ENCODE measurements around the gene WIPF2.
A peak's percentile ranks its signal among the peaks of the same experiment; 100 is the strongest.

Gene WIPF2

GRCh38 chr17:40315678-40316570, 96.8 kb downstream of the WIPF2 start:
- TF ChIP-seq ZNF112 (tag by site-specific recombination; IDR thresholded peaks at IDR 0.05), result no peak
- no peak for TF ChIP-seq ELK4 (IDR thresholded peaks at IDR 0.05; ENCODE audit: borderline replicate concordance, low read depth, low read length)
- TF ChIP-seq RBAK (tag by site-specific recombination; IDR thresholded peaks at IDR 0.05), result no peak
- TF ChIP-seq ZNF132 (tag by site-specific recombination; IDR thresholded peaks at IDR 0.05; ENCODE audit: borderline replicate concordance), result no peak
- no peak for TF ChIP-seq ZBTB49 (tag by site-specific recombination; IDR thresholded peaks at IDR 0.05; ENCODE audit: low read depth)
- no peak for TF ChIP-seq ZBTB21 (tag by site-specific recombination; IDR thresholded peaks at IDR 0.05)
- no peak for TF ChIP-seq ZNF791 (tag by site-specific recombination; IDR thresholded peaks at IDR 0.05)
- peak; percentile 68 for TF ChIP-seq ZIC2 (tag by site-specific recombination; IDR thresholded peaks at IDR 0.05)
- no peak for TF ChIP-seq TCF7L2 (IDR thresholded peaks at IDR 0.05; ENCODE audit: borderline replicate concordance, low read depth, low read length)
- no peak for TF ChIP-seq BCL6B (tag by site-specific recombination; IDR thresholded peaks at IDR 0.05)
- TF ChIP-seq MEIS1 (CRISPR knock-in tag; IDR thresholded peaks at IDR 0.05; ENCODE audit: borderline replicate concordance), result no peak
- peak; percentile 45 for TF ChIP-seq GLIS1 (tag by site-specific recombination; IDR thresholded peaks at IDR 0.05)
- TF ChIP-seq ZNF585B (tag by site-specific recombination; IDR thresholded peaks at IDR 0.05), result no peak
- no peak for TF ChIP-seq ZNF76 (tag by site-specific recombination; IDR thresholded peaks at IDR 0.05; ENCODE audit: borderline replicate concordance, low read depth)
- no peak for TF ChIP-seq PRDM4 (tag by site-specific recombination; IDR thresholded peaks at IDR 0.05)
- no peak for TF ChIP-seq ZNF747 (tag by site-specific recombination; IDR thresholded peaks at IDR 0.05)
- no peak for TF ChIP-seq ZNF549 (tag by site-specific recombination; IDR thresholded peaks at IDR 0.05)
- no peak for TF ChIP-seq ZNF777 (tag by site-specific recombination; IDR thresholded peaks at IDR 0.05; ENCODE audit: borderline replicate concordance)
- peak; percentile 25; the same call in 1 of the 2 replicates for TF ChIP-seq GLIS2 (tag by site-specific recombination; IDR thresholded peaks at IDR 0.05)
- TF ChIP-seq REST (tag by site-specific recombination; IDR thresholded peaks at IDR 0.05), result 0 out of 2 replicates have a peak, but pooled peaks have one; percentile 16
- no peaks in the 10 kb centered on the region for H3K9me3 ChIP-seq (ENCODE audit: control insufficient read depth, insufficient read depth, low read depth, low read length)
- no peak overlapping the region for H3K4me3 ChIP-seq (ENCODE audit: low read depth, low read length)
- peaks cover 26% of the 10 kb centered on the region for H3K4me1 ChIP-seq (ENCODE audit: control insufficient read depth, insufficient read depth, low read length)
- ChIA-PET CTCF (interaction anchor here (0.5 to 6.0 kb wide), 13 partner anchors 10 to 451 kb away, joined by 3 to 85 read pairs (median 6); no protein-coding TSS in a partner anchor), POLR2A (interaction anchor here (0.9 to 4.0 kb wide), 11 partner anchors 9 to 102 kb away, joined by 3 to 43 read pairs (median 9); partner anchors contain the start of genes CDC6 and TOP2A)
- H3K36me3 ChIP-seq (ENCODE audit: control insufficient read depth in 2 of 2, insufficient read depth in 1 of 2, low read length in 2 of 2), result no peaks in the 10 kb centered on the region
- H3K27ac ChIP-seq (ENCODE audit: extremely low read depth, low read depth, low read length), result no peak overlapping the region; the same call in 1 of the 2 replicates
